OCI-LY1 (cell line): ENCODE results near the gene ARG2.
A peak's percentile ranks its signal among the peaks of the same experiment; 100 is the strongest.

Experiments
- H2AFZ ChIP-seq: fragments of 200-600 bp; sonication (generic), shearing (Covaris generic); 2 replicates; pipeline ENCODE4 v1.6.0; 2014; ENCODE audit warnings: antibody characterized with exemption, mild to moderate bottlenecking, low read length
- H3F3A ChIP-seq: fragments of 200-600 bp; sonication (generic), shearing (Covaris generic); 2 replicates; pipeline ENCODE4 v1.6.0; 2014; ENCODE audit warnings: mild to moderate bottlenecking, antibody characterized with exemption, low read length, moderate library complexity; ENCODE audit not compliant: insufficient read depth
- H3K27ac ChIP-seq: fragments of 200-600 bp; sonication (generic); 2 replicates; pipeline ENCODE4 v1.5.1; 2014; ENCODE audit warnings: low read length, mixed run types, mild to moderate bottlenecking, low read depth; ENCODE audit not compliant: poor library complexity, severe bottlenecking
- H3K27me3 ChIP-seq: fragments of 200-600 bp; sonication (generic); 2 replicates; pipeline ENCODE4 v1.6.0; 2014; ENCODE audit warnings: antibody characterized with exemption, mild to moderate bottlenecking, low read length, moderate library complexity; ENCODE audit not compliant: insufficient read depth
- H3K36me3 ChIP-seq: fragments of 200-600 bp; sonication (generic); 2 replicates; pipeline ENCODE4 v1.6.1; 2014; ENCODE audit warnings: mild to moderate bottlenecking, antibody characterized with exemption, low read length, moderate library complexity, mixed read lengths; ENCODE audit not compliant: insufficient read depth
- H3K4me1 ChIP-seq: fragments of 200-600 bp; sonication (generic); 2 replicates; pipeline ENCODE4 v1.5.1; 2014; ENCODE audit warnings: mild to moderate bottlenecking, low read length, moderate library complexity; ENCODE audit not compliant: insufficient read depth, severe bottlenecking
- H3K4me2 ChIP-seq: fragments of 200-600 bp; sonication (generic), shearing (Covaris generic); 2 replicates; pipeline ENCODE4 v1.6.1; 2014; ENCODE audit warnings: low read length
- H3K4me3 ChIP-seq: fragments of 200-600 bp; sonication (generic); 2 replicates; pipeline ENCODE4 v1.5.1; 2014; ENCODE audit warnings: low read length, low read depth, mild to moderate bottlenecking, mixed read lengths; ENCODE audit not compliant: poor library complexity, severe bottlenecking
- H3K79me2 ChIP-seq: fragments of 200-600 bp; shearing (Covaris generic); 2 replicates; pipeline ENCODE4 v1.6.1; 2016; ENCODE audit warnings: mixed run types, low read length, mixed read lengths; ENCODE audit not compliant: insufficient read depth
- H3K9ac ChIP-seq: fragments of 200-600 bp; sonication (generic), shearing (Covaris generic); 2 replicates; pipeline ENCODE4 v1.6.1; 2014; ENCODE audit warnings: mild to moderate bottlenecking, low read length, mixed read lengths
- H3K9me2 ChIP-seq: fragments of 200-600 bp; sonication (generic), shearing (Covaris generic); 2 replicates; pipeline ENCODE4 v1.6.1; 2014; ENCODE audit warnings: low read depth, mild to moderate bottlenecking, low read length, mixed read lengths
- H3K9me3 ChIP-seq: fragments of 200-600 bp; shearing (Covaris generic); 2 replicates; pipeline ENCODE4 v1.6.1; 2014; ENCODE audit warnings: low read length, mixed read lengths
- H4K20me1 ChIP-seq: fragments of 200-600 bp; sonication (generic), shearing (Covaris generic); 2 replicates; pipeline ENCODE4 v1.6.0; 2016; ENCODE audit warnings: mild to moderate bottlenecking, low read length; ENCODE audit not compliant: insufficient read depth
- CTCF ChIP-seq: fragments of 200-600 bp; sonication (generic), shearing (Covaris generic); IDR thresholded peaks from 2 replicates; pipeline ENCODE4 v1.5.1; 2017; ENCODE audit warnings: mild to moderate bottlenecking, antibody characterized with exemption, low read length, moderate library complexity, mixed read lengths
- EZH2 ChIP-seq: fragments of 200-600 bp; sonication (generic), shearing (Covaris generic); IDR thresholded peaks from 2 replicates; pipeline ENCODE4 v1.8.0; 2017; ENCODE audit warnings: borderline replicate concordance, mixed run types, mild to moderate bottlenecking, antibody characterized with exemption, low read length, moderate library complexity, mixed read lengths

The ARG2 gene

GRCh38 chr14:67619446-67620216 is at the start of gene ARG2:
ARG2 (plus strand) TSS chr14:67619920; CDS start chr14:67619978, 58 bp downstream.
- peak within 1 kb of the TSS; percentile 80; the same call in 1 of the 2 replicates for H2AFZ ChIP-seq
- H4K20me1 ChIP-seq = no peaks in the 10 kb centered on the region
- no peak within 1 kb of the TSS for H3K27ac ChIP-seq
- no peaks in the 10 kb centered on the region for H3K9me3 ChIP-seq
- peaks cover 26% of the 10 kb centered on the region for H3K4me1 ChIP-seq
- H3F3A ChIP-seq = no peaks in the 10 kb centered on the region
- H3K4me3 ChIP-seq = peak within 1 kb of the TSS; percentile 71
- H3K4me2 ChIP-seq = peak within 1 kb of the TSS; percentile 85
- H3K79me2 ChIP-seq = no peaks in the 10 kb centered on the region
- no peaks in the 10 kb centered on the region for H3K9me2 ChIP-seq
- H3K27me3 ChIP-seq = no peaks in the 10 kb centered on the region; the same call in 1 of the 2 replicates
- TF ChIP-seq EZH2 = no peak
- peak; percentile 23; the same call in 1 of the 2 replicates for TF ChIP-seq CTCF
- peak within 1 kb of the TSS; percentile 58 for H3K9ac ChIP-seq
- H3K36me3 ChIP-seq = no peaks in the 10 kb centered on the region

GRCh38 chr14:67570453-67570852 is 49.3 kb upstream of the ARG2 start:
- Histone ChIP-seq H3K36me3 (no peaks in the 10 kb centered on the region), H2AFZ (no peak overlapping the region), H3K27me3 (0 out of 2 replicates have a peak, but pooled peaks cover 2% of the 10 kb centered on the region), H3K9me2 (no peaks in the 10 kb centered on the region), H3K4me3 (no peak overlapping the region), H3K9me3 (no peaks in the 10 kb centered on the region), H3K4me1 (no peaks in the 10 kb centered on the region), H3K4me2 (no peak overlapping the region), H3K9ac (no peak overlapping the region), H3K27ac (no peak overlapping the region), H4K20me1 (no peaks in the 10 kb centered on the region), H3K79me2 (no peaks in the 10 kb centered on the region), H3F3A (no peaks in the 10 kb centered on the region)
- TF ChIP-seq EZH2 = no peak
- no peak for TF ChIP-seq CTCF

GRCh38 chr14:67571275-67571990 is 48.3 kb upstream of the ARG2 start:
- Histone ChIP-seq H3K9me2 (no peaks in the 10 kb centered on the region), H3K9ac (no peak overlapping the region), H3K4me2 (no peak overlapping the region), H4K20me1 (no peaks in the 10 kb centered on the region), H3K27me3 (0 out of 2 replicates have a peak, but pooled peaks cover 7% of the 10 kb centered on the region), H3K9me3 (no peaks in the 10 kb centered on the region), H2AFZ (no peak overlapping the region), H3F3A (no peaks in the 10 kb centered on the region), H3K36me3 (no peaks in the 10 kb centered on the region), H3K79me2 (no peaks in the 10 kb centered on the region), H3K4me1 (no peaks in the 10 kb centered on the region), H3K4me3 (no peak overlapping the region), H3K27ac (no peak overlapping the region)
- peak; percentile 98 for TF ChIP-seq CTCF
- TF ChIP-seq EZH2 = no peak
